KOPT-K1 (cell line): Measurements from ENCODE around the gene TBC1D5.
"Not testable (repeated sequence)": the region's sequence is repeated elsewhere in the genome, so short reads cannot be mapped to it uniquely, and the experiment has no call there.

ENCODE experiments used
- H3K27ac ChIP-seq: fragments of 200-600 bp; sonication (generic); 2 replicates; pipeline ENCODE4 v1.5.1; 2016; ENCODE audit warnings: antibody characterized with exemption, mild to moderate bottlenecking, low read depth, low read length; ENCODE audit not compliant: poor library complexity, severe bottlenecking
- H3K36me3 ChIP-seq: fragments of 200-600 bp; sonication (generic); 2 replicates; pipeline ENCODE4 v1.5.1; 2017; ENCODE audit warnings: antibody characterized with exemption, mild to moderate bottlenecking, low read length, moderate library complexity; ENCODE audit not compliant: insufficient read depth
- H3K9me3 ChIP-seq: fragments of 200-600 bp; sonication (generic); 2 replicates; pipeline ENCODE4 v1.5.1; 2017; ENCODE audit warnings: antibody characterized with exemption, low read length, mild to moderate bottlenecking; ENCODE audit not compliant: insufficient read depth, poor library complexity, severe bottlenecking

TBC1D5 gene

DNA sequence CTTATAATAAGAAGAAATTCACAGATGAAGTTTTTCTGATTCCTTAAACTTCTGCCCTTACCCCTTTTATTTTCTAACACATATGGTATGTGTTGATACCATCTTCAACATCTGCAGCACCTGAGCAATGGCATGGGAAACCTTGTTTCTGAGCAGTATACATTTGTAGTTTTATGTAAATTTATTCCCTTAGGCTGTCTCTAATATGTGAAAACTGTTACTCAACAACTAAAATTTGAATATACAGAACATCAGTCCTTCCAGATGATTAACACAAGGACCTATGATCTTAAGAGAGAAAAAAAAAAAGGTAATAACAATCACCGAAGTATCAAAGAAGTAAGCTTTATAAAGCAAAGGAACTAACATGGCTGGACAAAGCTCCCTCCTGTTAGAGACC lies 190.5 kb downstream of the TBC1D5 start:
- no peaks in the 10 kb centered on the region for H3K36me3 ChIP-seq
- no peaks in the 10 kb centered on the region for H3K9me3 ChIP-seq

DNA sequence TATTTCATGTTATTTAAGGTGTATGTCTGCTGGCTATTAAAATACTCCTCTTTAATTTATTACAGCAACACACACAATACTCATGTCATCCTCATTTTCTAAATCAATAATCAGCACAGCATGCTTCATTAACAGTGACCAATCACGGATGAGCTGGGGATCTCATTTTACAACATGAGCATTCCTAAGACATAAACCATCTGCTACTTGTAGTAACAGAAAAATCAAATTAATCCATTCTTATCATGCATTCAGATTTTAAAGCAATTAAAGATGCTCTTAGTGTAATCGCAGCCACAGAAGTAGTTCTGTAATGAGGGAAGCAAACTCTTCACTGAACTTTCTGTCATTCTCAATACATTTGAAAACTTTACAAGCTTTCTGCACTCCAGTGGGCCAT lies 191.1 kb downstream of the TBC1D5 start:
- H3K27ac ChIP-seq, result no peak overlapping the region
- H3K36me3 ChIP-seq, result no peaks in the 10 kb centered on the region
- no peaks in the 10 kb centered on the region for H3K9me3 ChIP-seq

More for the DNA sequence above, 190.5 kb downstream of the TBC1D5 start:
- H3K27ac ChIP-seq, result no peak overlapping the region

DNA sequence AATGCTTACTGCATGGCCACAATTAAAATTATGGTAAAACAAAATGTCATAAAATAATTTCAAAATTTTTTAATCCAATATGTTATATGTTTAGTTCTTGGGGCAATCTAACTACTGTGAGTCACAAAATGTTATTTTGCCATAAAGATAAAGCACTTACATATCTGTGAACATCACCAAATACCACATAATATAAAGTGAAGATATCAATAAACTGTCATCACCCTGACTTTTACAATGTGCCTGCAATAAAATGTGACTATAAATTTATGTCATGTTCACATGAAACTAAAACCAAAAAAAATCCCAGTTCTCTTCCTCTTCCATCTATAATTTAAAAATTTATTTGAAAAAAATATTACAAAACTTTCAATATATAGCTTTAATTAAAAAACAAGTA lies 191.8 kb downstream of the TBC1D5 start:
- Histone ChIP-seq H3K9me3 (no peaks in the 10 kb centered on the region), H3K27ac (no peak overlapping the region), H3K36me3 (no peaks in the 10 kb centered on the region)

DNA sequence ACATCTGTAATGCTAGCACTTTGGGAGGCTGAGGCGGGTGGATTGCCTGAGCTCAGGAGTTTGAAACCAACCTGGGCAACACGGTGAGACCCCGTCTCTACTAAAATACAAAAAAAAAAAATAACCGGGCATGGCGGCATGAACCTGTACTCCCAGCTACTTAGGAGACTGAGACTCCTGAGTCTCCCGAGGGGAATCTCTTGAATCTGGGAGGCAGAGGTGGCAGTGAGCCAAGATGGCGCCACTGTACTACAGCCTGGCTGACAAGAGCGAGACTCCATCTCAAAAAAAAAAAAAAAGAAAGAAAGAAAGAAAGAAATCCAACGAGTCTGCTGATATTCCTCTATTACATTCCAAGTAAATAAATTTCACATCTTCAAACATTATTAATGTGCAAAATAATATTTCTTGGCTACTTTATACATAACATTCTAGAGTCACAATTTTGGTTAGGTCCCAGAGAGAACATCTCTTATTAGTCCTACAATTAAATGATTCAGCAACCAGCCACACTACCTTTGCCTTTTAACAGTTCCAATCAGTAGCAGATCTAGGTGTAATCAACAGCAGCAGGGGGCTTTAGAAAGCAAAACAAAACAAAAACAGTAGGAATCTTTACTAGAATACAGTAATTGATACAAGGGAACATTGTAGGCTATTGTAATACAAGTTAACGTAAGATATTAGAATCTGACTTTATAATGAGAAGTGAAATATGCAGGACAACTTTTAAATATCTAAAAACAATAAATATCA lies 195.8 kb downstream of the TBC1D5 start:
- Histone ChIP-seq H3K9me3 (peaks cover under 1% of the 10 kb centered on the region), H3K27ac (no peak overlapping the region), H3K36me3 (no peaks in the 10 kb centered on the region)

DNA sequence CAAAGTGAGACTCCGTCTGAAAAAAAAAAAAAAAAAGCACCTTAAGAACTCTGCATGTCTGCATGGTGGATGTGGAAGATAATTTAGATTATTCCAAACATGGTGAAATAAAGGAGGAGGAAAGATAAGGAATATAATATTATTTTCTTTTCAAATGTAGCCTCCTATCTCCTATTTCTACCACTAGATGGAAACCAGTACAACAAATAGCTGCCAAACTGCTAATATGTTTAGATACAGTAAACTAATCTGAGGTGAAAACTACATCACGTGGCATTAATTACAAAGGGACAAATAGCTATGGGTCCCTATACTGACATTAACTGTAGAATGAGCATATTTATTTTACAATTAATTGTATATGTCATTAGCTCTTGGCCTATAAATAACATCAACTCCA lies 197.8 kb downstream of the TBC1D5 start:
- H3K27ac ChIP-seq, result no peak overlapping the region
- peaks cover 13% of the 10 kb centered on the region for H3K9me3 ChIP-seq
- H3K36me3 ChIP-seq, result no peaks in the 10 kb centered on the region

DNA sequence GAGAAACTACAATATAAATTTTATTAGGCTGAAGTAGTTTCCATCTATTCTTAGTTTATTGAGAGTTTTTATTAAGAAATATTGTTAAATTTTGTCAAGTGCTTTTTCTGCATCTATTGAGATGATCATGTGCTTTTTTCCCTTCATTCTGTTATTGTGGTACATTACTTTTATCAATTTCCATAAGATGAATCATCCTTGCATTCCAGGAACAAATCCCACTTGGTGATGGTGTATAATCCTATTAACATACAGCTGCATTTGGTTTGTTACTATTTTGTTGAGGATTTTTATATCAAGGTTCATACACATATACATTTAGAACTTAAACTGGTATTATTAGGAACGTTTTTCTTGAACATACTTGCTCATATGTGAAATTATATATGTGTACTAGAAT lies 199.8 kb downstream of the TBC1D5 start:
- Histone ChIP-seq H3K27ac (no peak overlapping the region), H3K36me3 (no peaks in the 10 kb centered on the region), H3K9me3 (peaks cover 13% of the 10 kb centered on the region)

DNA sequence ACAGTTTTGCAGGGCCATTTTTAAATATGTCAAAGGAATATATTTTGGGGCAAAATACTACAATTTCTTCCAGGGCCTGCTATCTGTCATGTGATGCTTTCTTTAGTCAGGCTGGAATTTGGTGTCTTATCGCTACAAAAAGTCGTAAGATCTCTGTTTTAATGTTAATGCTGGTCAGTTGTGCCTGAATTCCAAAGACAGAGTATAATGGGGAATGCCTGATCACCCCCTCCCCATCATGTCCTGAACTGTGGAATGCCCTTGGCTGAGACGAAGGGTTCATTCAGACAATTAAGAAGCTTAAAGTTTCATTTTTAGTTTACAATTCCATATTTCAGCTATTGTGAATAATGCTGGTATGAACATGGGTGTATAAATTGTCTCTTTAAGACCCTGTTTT lies 203.0 kb downstream of the TBC1D5 start:
- no peaks in the 10 kb centered on the region for H3K36me3 ChIP-seq
- H3K9me3 ChIP-seq, result peaks cover 13% of the 10 kb centered on the region
- H3K27ac ChIP-seq, result no peak overlapping the region

DNA sequence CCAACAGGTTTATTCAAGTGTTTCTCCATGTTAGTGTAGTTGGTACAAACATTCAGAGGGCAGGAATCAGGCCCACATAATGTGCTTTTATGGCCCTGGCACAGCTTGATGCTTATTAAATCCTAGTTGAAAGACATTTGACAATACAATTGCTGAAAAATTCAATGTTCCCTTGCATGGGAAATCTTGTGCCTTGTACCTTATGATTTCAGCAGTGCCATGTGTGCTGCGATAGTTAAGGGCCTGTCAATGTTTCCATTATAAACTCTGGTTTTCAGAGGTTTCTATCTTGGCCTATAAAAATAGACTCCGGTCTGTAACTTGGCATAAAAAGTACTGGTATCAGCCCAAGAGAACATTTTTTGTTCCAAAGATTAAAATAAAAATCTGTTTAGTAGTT lies 207.2 kb downstream of the TBC1D5 start:
- Histone ChIP-seq H3K27ac (no peak overlapping the region), H3K36me3 (no peaks in the 10 kb centered on the region), H3K9me3 (peaks cover 6% of the 10 kb centered on the region)

DNA sequence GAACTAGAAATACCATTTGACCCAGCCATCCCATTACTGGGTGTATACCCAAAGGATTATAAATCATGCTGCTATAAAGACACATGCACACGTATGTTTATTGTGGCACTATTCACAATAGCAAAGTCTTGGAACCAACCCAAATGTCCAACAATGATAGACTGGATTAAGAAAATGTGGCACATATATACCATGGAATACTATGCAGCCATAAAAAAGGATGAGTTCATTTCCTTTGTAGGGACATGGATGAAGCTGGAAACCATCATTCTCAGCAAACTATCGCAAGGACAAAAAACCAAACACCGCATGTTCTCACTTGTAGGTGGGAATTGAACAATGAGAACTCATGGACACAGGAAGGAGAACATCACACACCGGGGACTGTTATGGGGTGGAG lies 210.0 kb downstream of the TBC1D5 start:
- H3K36me3 ChIP-seq, result not testable (repeated sequence)

DNA sequence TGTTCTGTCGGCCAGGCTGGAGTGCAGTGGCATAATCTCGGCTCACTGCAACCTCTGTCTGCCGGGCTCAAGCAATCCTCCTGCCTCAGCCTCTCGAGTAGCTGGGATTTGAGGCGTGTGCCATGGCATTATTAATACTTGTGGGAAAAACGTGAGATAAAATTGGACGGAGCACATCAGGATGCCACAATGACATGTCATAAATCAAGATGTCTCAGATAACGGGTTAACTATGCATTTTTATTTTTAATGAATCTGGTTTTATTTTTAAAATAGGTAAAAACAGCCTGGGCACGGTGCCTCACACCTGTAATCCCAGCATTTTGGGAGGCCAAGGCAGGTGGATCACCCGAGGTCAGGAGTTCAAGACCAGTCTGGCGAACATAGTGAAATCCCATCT lies 212.8 kb downstream of the TBC1D5 start:
- Histone ChIP-seq H3K27ac (no peak overlapping the region), H3K9me3 (no peaks in the 10 kb centered on the region), H3K36me3 (no peaks in the 10 kb centered on the region)

More for the DNA sequence above, 210.0 kb downstream of the TBC1D5 start:
- H3K9me3 ChIP-seq, H3K27ac ChIP-seq: not testable (repeated sequence)

DNA sequence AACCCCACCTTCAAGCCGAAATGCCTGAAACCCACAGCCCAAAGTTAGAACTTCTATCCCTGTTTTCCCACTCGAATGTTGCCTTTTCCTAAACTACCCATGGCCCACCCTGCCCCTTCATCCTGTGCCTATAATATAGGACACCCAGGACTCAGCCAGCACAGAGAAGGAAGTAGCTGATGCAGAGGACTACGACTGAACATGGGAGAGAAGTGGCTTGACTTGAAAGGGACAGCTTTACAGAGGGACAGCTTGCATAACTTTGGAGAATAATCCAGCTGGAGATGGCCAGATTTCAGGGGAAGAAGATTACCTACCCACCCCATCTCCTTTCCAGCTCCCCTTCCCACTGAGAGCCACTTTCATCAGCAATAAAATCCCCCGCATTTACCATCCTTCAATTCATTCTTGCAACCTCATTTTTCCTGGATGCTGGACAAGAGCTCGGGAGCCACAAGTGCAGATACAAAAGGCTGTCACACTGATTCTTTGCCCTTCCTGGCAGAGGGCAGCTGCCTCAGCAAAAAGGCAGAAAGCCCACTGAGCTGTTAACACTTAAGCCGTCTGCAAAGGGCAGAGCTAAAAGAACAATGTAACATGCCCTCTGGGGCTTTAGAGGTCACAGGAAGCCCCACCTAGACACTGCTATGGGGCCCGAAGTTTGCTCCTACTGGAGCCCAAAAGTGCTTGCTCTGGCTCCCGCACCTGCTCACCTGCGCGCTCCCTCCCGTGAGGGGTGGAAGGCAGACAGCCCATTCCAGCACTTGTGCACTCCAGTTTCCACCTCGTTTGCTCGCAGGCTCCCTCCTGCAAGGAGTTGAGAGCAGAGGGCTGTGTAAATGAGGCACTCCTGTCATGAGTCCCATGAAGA lies 224.0 kb downstream of the TBC1D5 start:
- no peak overlapping the region for H3K27ac ChIP-seq
- no peaks in the 10 kb centered on the region for H3K36me3 ChIP-seq
- H3K9me3 ChIP-seq, result no peaks in the 10 kb centered on the region

DNA sequence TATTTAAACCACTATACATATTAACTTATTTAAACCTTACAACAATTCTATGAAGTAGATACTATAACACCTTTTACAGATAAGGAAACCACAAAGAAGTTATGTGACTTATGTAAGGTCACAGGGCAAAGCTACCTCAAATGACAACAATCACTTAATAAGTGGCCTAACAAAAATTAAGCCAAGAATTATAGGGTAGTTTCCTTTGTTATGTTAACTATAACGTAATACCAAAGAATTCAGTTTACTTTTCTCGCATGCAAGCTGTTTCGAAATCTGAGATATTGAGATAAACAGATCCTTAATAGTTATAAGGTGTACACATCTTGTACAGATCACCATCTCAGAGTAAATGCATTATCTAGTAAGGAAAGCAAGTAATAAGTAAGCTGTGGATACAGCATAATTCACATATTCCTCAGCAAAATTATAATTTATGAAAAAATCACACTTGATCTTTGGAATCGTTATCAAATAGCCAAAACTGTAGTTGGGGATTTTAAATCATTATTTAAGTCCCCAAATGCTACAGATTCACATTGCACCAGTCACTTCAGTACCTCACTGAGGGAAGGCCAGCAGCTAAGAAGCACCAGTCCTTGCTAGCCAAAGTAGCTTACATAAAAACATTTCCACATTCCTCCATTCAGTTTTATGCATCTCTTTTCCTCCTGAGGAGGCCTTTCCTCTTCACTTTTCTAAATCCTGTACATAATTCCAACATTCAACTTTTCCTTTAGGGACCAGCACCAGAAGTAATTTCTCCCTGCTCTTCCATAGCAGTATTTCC lies 226.8 kb downstream of the TBC1D5 start:
- H3K9me3 ChIP-seq, result no peaks in the 10 kb centered on the region
- H3K27ac ChIP-seq, result no peak overlapping the region
- H3K36me3 ChIP-seq, result no peaks in the 10 kb centered on the region

DNA sequence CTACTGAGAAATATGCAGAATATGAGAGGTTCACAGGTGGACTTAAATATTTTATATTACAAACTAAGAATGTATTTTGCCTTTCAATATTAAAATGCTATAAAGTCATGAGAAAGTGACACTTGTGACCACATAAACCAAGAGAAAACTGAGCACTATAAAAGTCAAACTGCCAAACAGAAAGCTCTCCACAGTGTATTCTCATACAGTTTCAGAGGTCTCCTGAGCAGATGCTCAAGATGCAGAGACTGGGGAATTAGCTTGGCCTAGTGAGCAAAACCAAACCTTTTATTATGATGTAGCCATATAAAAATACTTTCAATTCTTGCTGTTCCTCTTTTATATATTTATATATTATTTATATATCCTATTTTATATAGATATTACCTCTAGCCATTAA lies 227.8 kb downstream of the TBC1D5 start:
- Histone ChIP-seq H3K9me3 (no peaks in the 10 kb centered on the region), H3K27ac (no peak overlapping the region), H3K36me3 (no peaks in the 10 kb centered on the region)

DNA sequence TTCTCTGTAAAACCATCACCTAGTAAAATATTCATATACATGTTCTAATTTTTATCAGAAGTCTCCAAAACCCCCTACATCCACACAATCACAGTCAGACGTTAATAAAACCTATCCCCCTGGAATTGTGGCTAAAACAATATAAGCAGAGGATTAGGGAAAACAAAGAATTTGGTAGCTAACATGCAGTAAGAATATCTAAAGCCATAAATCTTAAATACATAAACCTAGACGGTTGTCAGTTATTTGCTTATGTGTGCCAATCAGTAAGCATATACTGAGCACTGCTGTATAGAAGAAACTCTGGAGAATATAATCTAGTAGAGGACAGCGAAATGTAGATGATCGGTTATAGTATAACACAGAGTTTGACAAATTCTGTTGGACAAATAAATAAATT lies 232.2 kb downstream of the TBC1D5 start:
- Histone ChIP-seq H3K36me3 (no peaks in the 10 kb centered on the region), H3K9me3 (no peaks in the 10 kb centered on the region), H3K27ac (no peak overlapping the region)

DNA sequence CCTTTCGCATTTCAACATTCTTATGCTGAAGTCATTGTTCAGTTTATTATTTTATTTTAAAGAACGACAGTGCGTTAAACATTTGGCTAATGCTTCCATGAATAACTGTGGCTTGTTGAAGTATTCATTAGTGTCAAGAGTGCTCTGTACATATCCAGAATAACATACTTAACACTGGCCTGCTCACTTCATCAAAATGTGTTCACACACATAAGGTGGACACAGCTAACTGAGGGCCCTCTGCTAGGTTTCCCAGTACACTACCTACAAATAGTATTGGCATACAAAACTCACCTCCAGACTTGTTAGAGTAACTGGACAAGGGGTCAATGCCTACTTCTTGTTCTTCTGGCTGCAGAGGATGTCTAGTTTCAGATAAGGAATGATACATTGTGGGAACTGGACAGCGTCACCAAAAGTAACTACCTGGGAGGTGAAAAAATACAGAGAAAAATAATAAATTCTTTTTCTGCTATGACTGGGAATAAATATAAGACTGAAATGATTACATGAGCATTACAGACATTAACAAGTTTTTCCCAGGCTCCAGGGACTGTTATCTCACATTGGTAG lies 234.2 kb downstream of the TBC1D5 start:
- no peaks in the 10 kb centered on the region for H3K36me3 ChIP-seq
- no peak overlapping the region for H3K27ac ChIP-seq
- no peaks in the 10 kb centered on the region for H3K9me3 ChIP-seq
